HepG2 (cell line): ENCODE measurements around the gene RHD. TPM values are rescaled to one million over a fixed set of nuclear protein-coding genes. Genes with fewer than 3 reads are reported as not detected.
A peak's percentile ranks its signal among the peaks of the same experiment; 100 is the strongest.

Experiments
- ARHGAP35 ChIP-seq: sonication (generic); formaldehyde crosslinking; IDR thresholded peaks from 2 replicates; pipeline ENCODE4 v1.9.0; 2022; ENCODE audit warnings: mild to moderate bottlenecking, inconsistent platforms, moderate library complexity, missing genetic modification reagents, borderline replicate concordance
- CEBPG ChIP-seq: IDR thresholded peaks from 2 replicates; pipeline ENCODE4 v1.6.1; 2016
- DPF2 ChIP-seq: sonication (generic); formaldehyde crosslinking; IDR thresholded peaks from 2 replicates; pipeline ENCODE4 v1.4.0; 2020; ENCODE audit warnings: mild to moderate bottlenecking, low read depth, missing genetic modification reagents, borderline replicate concordance
- GPN1 ChIP-seq: sonication (generic); formaldehyde crosslinking; IDR thresholded peaks from 2 replicates; pipeline ENCODE4 v1.5.1; 2020; ENCODE audit warnings: missing genetic modification reagents, borderline replicate concordance
- HOXA5 ChIP-seq: sonication (generic); formaldehyde crosslinking; IDR thresholded peaks from 2 replicates; pipeline ENCODE4 v1.4.0; 2020; ENCODE audit warnings: missing genetic modification reagents
- JUND ChIP-seq: sonication (generic); formaldehyde crosslinking; IDR thresholded peaks from 2 replicates; pipeline ENCODE4 v1.8.0; 2022; ENCODE audit warnings: mild to moderate bottlenecking, missing genetic modification reagents
- MATR3 ChIP-seq: sonication (generic); formaldehyde crosslinking; IDR thresholded peaks from 2 replicates; pipeline ENCODE4 v1.4.0; 2020; ENCODE audit warnings: missing genetic modification reagents
- NR2C2 ChIP-seq: sonication (generic); formaldehyde crosslinking; IDR thresholded peaks from 2 replicates; pipeline ENCODE4 v1.4.0; 2020; ENCODE audit warnings: missing genetic modification reagents, mild to moderate bottlenecking, moderate library complexity, borderline replicate concordance
- SP5 ChIP-seq: IDR thresholded peaks from 2 replicates; pipeline ENCODE4 v1.6.1; 2016; ENCODE audit warnings: low read depth, borderline replicate concordance
- SRF ChIP-seq: IDR thresholded peaks from 2 replicates; pipeline ENCODE4 v1.6.1; 2011; ENCODE audit warnings: mild to moderate bottlenecking, low read depth, low read length, moderate library complexity
- STAT6 ChIP-seq: sonication (generic); formaldehyde crosslinking; IDR thresholded peaks from 2 replicates; pipeline ENCODE4 v1.4.0; 2020; ENCODE audit warnings: missing genetic modification reagents, mild to moderate bottlenecking, borderline replicate concordance
- UBTF ChIP-seq: sonication (generic); formaldehyde crosslinking; IDR thresholded peaks from 2 replicates; pipeline ENCODE4 v1.4.0; 2020; ENCODE audit warnings: mild to moderate bottlenecking, missing genetic modification reagents
- ZHX1 ChIP-seq: sonication (generic); formaldehyde crosslinking; IDR thresholded peaks from 2 replicates; pipeline ENCODE4 v1.8.1; 2022; ENCODE audit warnings: low read depth, mild to moderate bottlenecking, missing genetic modification reagents
- ZNF3 ChIP-seq: IDR thresholded peaks from 2 replicates; pipeline ENCODE4 v1.7.0; 2017; ENCODE audit warnings: inconsistent platforms
- ZNF33B ChIP-seq: sonication (generic); formaldehyde crosslinking; IDR thresholded peaks from 2 replicates; pipeline ENCODE4 v1.5.1; 2020; ENCODE audit warnings: mild to moderate bottlenecking, missing genetic modification reagents
- ZNF704 ChIP-seq: sonication (generic); formaldehyde crosslinking; IDR thresholded peaks from 2 replicates; pipeline ENCODE4 v1.8.1; 2023; ENCODE audit warnings: mild to moderate bottlenecking, inconsistent platforms, moderate library complexity, missing genetic modification reagents, borderline replicate concordance
- polyA plus RNA-seq, 8 experiments: library from polyadenylated mRNA; depleted of rRNA in 3 of 8; stranded (reverse) in 7 of 8; unstranded in 1 of 8; fragments of >200 nt; fragmentation: Illumina TruSeq in 4 of 8; extraction: Trizol in 4 of 8; gene quantifications; 2 replicates each; pipeline versions ENCODE4 v1.2.1 to v1.2.3, GENCODE V29; 2011 to 2016; ENCODE audit warnings: low read depth in 4 of 8, missing spikeins in 1 of 8, mixed read lengths in 1 of 8; ENCODE audit not compliant: insufficient read depth in 1 of 8
- total RNA-seq, 5 experiments: library from RNA; depleted of rRNA; stranded (reverse); fragments of >200 nt; fragmentation: Illumina TruSeq; extraction: Trizol; gene quantifications; 2 replicates each; pipeline ENCODE4 v1.2.3, GENCODE V29; 2016; ENCODE audit warnings: low read depth in 1 of 5
- TF ChIP-seq, protein P1 (sequence below): sonication (generic); formaldehyde crosslinking; IDR thresholded peaks from 2 replicates; pipeline ENCODE4 v1.4.0; 2020; ENCODE audit warnings: missing genetic modification reagents

Gene RHD
- total and polyA plus RNA-seq, 2 of the 13 experiments (the other 11 are each of a cell fraction or from before 2014, with no cell fraction given): not detected

GRCh38 chr1:25239681-25240541, 32.4 kb upstream of the RHD start (continued):
- no peak for TF ChIP-seq JUND (CRISPR knock-in tag)
- TF ChIP-seq NR2C2 (CRISPR knock-in tag): peak; percentile 67
- TF ChIP-seq, protein P1, sequence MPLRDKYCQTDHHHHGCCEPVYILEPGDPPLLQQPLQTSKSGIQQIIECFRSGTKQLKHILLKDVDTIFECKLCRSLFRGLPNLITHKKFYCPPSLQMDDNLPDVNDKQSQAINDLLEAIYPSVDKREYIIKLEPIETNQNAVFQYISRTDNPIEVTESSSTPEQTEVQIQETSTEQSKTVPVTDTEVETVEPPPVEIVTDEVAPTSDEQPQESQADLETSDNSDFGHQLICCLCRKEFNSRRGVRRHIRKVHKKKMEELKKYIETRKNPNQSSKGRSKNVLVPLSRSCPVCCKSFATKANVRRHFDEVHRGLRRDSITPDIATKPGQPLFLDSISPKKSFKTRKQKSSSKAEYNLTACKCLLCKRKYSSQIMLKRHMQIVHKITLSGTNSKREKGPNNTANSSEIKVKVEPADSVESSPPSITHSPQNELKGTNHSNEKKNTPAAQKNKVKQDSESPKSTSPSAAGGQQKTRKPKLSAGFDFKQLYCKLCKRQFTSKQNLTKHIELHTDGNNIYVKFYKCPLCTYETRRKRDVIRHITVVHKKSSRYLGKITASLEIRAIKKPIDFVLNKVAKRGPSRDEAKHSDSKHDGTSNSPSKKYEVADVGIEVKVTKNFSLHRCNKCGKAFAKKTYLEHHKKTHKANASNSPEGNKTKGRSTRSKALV (CRISPR knock-in tag): peak; percentile 70; the same call in 1 of the 2 replicates
- peak; percentile 87 for TF ChIP-seq ZHX1 (CRISPR knock-in tag)
- TF ChIP-seq ZNF3 (CRISPR knock-in tag): no peak
- no peak; the same call in 1 of the 2 replicates for TF ChIP-seq ARHGAP35 (CRISPR knock-in tag)
- peak; percentile 82 for TF ChIP-seq UBTF (CRISPR knock-in tag)
- peak; percentile 29; the same call in 1 of the 2 replicates for TF ChIP-seq SP5
- peak; percentile 84; the same call in 1 of the 2 replicates for TF ChIP-seq STAT6 (CRISPR knock-in tag)
- TF ChIP-seq SRF: no peak
- TF ChIP-seq DPF2 (CRISPR knock-in tag): no peak
- TF ChIP-seq HOXA5 (CRISPR knock-in tag): no peak
- TF ChIP-seq CEBPG (CRISPR knock-in tag): no peak
- TF ChIP-seq ZNF33B (CRISPR knock-in tag): 0 out of 2 replicates have a peak, but pooled peaks have one; percentile 42
- no peak for TF ChIP-seq ZNF704
- no peak for TF ChIP-seq GPN1 (CRISPR knock-in tag)
- TF ChIP-seq MATR3 (CRISPR knock-in tag): no peak
